ENCODE data around the gene SORCS3.

DNA sequence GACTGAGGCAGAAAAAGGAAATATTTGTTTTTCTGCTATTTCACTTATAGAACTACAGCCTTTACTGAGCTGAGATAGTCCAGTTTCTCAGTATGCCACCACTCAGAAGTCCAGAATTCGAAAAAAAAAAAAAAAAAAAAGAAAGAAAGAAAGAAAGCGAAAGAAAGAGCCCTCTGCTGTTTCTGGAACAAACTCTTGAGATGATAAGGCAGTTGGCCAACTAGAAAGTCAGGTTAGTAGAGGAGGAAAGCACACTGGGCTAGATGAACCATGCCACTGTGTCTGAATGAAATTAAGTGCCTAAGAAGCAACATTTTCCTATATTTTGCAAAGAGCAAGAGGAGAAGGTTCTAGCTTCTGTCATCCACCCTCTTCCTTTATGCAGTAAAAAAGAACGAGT, 403.8 kb downstream of the SORCS3 start:
- TF ChIP-seq, protein P1, sequence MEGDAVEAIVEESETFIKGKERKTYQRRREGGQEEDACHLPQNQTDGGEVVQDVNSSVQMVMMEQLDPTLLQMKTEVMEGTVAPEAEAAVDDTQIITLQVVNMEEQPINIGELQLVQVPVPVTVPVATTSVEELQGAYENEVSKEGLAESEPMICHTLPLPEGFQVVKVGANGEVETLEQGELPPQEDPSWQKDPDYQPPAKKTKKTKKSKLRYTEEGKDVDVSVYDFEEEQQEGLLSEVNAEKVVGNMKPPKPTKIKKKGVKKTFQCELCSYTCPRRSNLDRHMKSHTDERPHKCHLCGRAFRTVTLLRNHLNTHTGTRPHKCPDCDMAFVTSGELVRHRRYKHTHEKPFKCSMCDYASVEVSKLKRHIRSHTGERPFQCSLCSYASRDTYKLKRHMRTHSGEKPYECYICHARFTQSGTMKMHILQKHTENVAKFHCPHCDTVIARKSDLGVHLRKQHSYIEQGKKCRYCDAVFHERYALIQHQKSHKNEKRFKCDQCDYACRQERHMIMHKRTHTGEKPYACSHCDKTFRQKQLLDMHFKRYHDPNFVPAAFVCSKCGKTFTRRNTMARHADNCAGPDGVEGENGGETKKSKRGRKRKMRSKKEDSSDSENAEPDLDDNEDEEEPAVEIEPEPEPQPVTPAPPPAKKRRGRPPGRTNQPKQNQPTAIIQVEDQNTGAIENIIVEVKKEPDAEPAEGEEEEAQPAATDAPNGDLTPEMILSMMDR (IDR thresholded peaks at IDR 0.05 in 2 of 3, conservative IDR thresholded peaks at IDR 0.05 in 1 of 3; ENCODE audit: borderline replicate concordance in 1 of 3, insufficient read depth in 1 of 3, low read depth in 2 of 3, low read length in 2 of 3) = no peak
- TF ChIP-seq, protein P2, sequence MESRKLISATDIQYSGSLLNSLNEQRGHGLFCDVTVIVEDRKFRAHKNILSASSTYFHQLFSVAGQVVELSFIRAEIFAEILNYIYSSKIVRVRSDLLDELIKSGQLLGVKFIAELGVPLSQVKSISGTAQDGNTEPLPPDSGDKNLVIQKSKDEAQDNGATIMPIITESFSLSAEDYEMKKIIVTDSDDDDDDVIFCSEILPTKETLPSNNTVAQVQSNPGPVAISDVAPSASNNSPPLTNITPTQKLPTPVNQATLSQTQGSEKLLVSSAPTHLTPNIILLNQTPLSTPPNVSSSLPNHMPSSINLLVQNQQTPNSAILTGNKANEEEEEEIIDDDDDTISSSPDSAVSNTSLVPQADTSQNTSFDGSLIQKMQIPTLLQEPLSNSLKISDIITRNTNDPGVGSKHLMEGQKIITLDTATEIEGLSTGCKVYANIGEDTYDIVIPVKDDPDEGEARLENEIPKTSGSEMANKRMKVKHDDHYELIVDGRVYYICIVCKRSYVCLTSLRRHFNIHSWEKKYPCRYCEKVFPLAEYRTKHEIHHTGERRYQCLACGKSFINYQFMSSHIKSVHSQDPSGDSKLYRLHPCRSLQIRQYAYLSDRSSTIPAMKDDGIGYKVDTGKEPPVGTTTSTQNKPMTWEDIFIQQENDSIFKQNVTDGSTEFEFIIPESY (IDR thresholded peaks at IDR 0.05; ENCODE audit: extremely low read depth, insufficient replicate concordance, low read length) = no peak
- TF ChIP-seq FOSL1 (IDR thresholded peaks at IDR 0.05; ENCODE audit: low read depth) = no peak
- TF ChIP-seq, protein P3, sequence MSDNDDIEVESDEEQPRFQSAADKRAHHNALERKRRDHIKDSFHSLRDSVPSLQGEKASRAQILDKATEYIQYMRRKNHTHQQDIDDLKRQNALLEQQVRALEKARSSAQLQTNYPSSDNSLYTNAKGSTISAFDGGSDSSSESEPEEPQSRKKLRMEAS (IDR thresholded peaks at IDR 0.05) = no peak
- no peak for TF ChIP-seq RAD21 (IDR thresholded peaks at IDR 0.05; ENCODE audit: low read depth)
- no peak for TF ChIP-seq EZH2 (IDR thresholded peaks at IDR 0.05)
- TF ChIP-seq, protein P4, sequence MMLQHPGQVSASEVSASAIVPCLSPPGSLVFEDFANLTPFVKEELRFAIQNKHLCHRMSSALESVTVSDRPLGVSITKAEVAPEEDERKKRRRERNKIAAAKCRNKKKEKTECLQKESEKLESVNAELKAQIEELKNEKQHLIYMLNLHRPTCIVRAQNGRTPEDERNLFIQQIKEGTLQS (IDR thresholded peaks at IDR 0.05) = no peak
- no peak for TF ChIP-seq CEBPB (IDR thresholded peaks at IDR 0.05; ENCODE audit: low read depth)
- no peak for TF ChIP-seq POLR2AphosphoS5 (IDR thresholded peaks at IDR 0.05; ENCODE audit: low read depth, low read length)
- no peak for TF ChIP-seq EGR1 (IDR thresholded peaks at IDR 0.05; ENCODE audit: low read depth)
- TF ChIP-seq POLR2A (IDR thresholded peaks at IDR 0.05; ENCODE audit: borderline replicate concordance, extremely low read depth, insufficient read depth, insufficient read length) = no peak
- TF ChIP-seq CBX3 (IDR thresholded peaks at IDR 0.05; ENCODE audit: low read depth) = no peak
- no peak for TF ChIP-seq ELF1 (IDR thresholded peaks at IDR 0.05; ENCODE audit: borderline replicate concordance, low read depth)
